DMS114 treated with DMSO at 0.1 percent for 48 hours (cell line): ENCODE measurements around the gene METTL9.
"Not testable (repeated sequence)": the region's sequence is repeated elsewhere in the genome, so short reads cannot be mapped to it uniquely, and the experiment has no call there.

Source experiments
- DNase-seq: peaks from one replicate; lab custom pipeline; 2025; ENCODE audit not compliant: unreplicated experiment; lab: John Stamatoyannopoulos, UW

METTL9 gene

DNA sequence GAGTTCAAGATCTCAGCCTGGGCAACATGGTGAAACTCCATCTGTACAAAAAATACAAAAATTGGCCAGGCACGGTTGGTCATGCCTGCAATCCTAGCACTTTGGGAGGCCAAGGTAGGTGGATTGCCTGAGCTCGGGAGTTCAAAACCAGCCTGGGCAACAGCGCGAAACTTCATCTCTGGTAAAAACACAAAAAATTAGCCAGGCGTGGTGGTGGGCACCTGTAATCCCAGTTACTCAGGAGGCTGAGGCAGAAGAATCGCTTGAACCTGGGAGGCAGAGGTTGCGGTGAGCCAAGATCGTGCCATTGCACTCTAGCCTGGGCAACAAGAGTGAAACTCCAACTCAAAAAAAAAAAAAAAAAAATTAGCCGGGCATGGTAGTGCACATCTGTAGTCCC, 25.9 kb upstream of the METTL9 start:
- not testable (repeated sequence) for DNase-seq

DNA sequence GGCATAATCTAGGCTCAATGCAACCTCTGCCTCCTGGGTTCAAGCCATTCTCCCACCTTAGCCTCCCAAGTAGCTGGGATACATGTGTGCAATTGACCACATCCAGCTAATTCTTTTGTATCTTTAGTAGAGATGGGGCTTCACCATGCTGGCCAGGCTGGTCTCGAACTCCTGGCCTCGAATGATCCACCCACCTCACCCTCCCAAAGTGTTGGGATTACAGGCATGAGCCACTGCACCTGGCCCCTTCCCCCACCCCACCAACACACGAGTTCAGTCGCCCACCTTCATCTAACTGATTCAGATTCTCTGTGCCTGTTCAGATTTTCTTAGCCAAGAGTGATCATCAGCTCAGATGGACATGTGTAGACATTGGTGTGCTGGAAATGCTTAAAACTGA, 25.0 kb upstream of the METTL9 start:
- DNase-seq = no peak

GRCh38 chr16:21576323-21576722, 23.1 kb upstream of the METTL9 start:
- DNase-seq = not testable (repeated sequence)

DNA sequence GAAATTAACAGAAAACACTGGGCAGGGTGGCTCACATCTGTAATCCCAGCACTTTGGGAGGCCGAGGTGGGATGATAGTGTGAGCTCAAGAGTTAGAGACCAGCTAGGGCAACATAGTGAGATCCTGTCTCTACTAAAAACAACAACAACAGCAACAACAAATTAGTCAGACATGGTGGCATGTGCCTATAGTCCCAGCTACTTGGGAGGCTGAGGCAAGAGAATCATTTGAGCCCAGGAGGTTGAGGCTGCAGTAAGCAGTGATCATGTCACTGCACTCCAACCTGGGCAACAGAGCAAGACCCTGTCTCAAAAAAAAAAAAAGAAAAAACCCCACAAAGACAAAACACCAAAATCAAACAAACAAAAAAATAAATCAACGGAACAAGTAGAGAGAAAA, 21.9 kb upstream of the METTL9 start:
- DNase-seq = not testable (repeated sequence)

DNA sequence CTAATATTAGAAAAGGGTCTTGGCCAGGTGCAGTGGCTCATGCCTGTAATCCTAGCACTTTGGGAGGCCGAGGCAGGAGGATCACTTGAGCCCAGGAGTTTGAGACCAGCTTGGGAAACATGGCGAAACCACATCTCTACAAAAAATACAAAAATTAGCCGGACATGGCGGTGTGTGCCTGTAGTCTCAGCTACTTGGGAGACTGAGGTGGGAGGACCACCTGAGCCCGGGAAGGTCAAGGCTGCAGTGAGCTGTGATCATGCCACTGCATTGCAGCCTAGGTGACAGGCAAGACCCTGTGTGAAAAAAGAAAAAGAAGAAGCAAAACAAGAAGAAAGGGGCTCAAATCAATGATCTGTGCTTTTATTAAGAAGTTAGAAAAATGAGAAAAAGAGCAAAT, 21.1 kb upstream of the METTL9 start:
- not testable (repeated sequence) for DNase-seq

GRCh38 chr16:21580131-21580530, 19.2 kb upstream of the METTL9 start:
- not testable (repeated sequence) for DNase-seq

- no peak for DNase-seq
Observed at GRCh38 chr16:21580807-21581206, 18.6 kb upstream of the METTL9 start.

GRCh38 chr16:21584817-21585216, 14.6 kb upstream of the METTL9 start:
- DNase-seq = no peak

DNA sequence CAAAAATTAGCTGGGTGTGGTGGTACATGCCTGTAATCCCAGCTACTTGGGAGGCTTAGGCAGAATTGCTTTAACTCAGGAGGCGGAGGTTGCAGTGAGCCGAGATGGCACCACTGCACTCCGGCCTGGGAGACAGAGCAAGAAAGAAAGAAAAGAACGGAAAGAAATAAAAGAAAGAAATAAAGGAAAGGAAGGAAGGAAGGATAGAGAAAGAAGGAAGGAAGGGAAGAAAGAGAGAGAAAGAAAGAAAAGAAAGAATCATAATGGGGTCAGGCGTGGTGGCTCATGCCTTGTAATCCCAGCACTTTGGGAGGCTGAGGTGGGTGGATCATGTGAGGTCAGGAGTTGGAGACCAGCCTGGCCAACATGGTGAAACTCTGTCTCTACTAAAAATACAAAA, 10.8 kb upstream of the METTL9 start:
- not testable (repeated sequence) for DNase-seq

- no peak for DNase-seq
Observed at GRCh38 chr16:21589551-21589950, 9.8 kb upstream of the METTL9 start.

- no peak for DNase-seq
Observed at GRCh38 chr16:21590287-21590686, 9.1 kb upstream of the METTL9 start.

DNA sequence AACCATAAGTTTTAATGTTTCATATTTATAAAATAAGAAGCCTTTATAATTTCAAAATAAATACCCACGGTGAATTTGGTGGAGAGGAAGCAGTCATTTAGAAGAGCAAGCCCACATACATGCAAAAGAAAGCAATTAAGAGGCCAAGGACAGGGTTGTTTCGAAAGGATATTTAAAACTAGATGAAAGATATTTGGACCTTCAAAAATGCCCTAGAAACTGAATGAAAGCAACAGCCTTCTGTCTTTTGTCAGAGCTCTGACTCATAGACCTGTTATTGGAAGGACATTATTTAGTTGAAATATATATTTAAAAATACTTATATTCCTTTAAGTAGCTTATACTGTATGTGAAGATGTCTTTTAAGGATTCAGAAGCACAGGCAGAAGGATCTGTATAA, 8.6 kb upstream of the METTL9 start:
- DNase-seq = no peak

DNA sequence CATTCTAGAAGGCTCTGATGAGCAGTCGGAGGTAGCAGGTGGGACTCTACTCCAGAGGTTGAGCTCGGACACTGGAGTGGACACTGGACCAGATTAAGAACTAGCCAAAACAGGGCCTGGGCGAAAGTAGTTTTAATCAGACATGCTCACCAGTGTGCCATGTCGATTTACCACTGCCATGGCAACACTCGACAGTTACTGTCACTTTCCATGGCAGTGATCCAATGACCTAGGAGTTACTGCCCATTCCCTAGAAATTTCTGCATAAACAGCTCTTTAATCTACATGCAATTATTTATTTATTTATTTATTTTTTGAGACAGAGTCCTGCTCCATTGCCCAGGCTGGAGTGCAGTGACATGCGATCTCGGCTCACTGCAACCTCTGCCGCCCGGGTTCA, 7.2 kb upstream of the METTL9 start:
- DNase-seq = no peak

DNA sequence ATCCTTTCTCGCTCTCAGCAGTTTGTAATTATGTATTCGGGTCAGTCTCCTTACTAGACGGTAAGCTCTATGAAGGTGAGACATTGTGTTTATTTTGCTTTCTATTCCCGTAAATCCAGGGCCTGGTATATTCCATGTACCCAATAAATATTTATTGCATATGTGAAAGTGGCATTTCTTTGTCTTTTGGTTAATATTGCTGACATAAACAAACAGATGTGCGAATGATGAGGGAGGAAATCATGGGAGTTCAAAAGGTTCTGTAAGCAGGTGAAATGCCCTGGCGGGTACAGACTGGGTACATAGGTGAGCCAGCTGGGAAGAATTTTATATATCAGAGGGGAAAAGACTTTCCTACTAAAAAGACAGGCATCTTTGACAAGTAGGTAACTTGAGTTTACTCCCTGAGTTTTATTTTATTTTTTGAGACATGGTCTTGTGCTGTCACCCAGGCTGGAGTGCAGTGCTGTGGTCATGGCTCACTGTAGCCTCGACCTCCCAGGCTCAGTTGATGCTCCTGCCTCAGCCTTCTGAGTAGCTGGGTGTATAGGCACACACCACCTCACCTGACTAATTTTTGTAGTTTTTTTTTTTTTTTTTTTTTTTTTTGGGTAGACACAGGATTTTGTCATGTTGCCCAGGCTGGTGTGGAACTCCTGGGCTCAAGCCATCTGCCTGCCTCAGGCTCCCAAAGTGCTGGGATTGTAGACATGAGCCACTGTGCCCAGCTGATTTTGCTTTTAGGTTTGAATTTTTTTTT, 5.7 kb upstream of the METTL9 start:
- DNase-seq = no peak

DNA sequence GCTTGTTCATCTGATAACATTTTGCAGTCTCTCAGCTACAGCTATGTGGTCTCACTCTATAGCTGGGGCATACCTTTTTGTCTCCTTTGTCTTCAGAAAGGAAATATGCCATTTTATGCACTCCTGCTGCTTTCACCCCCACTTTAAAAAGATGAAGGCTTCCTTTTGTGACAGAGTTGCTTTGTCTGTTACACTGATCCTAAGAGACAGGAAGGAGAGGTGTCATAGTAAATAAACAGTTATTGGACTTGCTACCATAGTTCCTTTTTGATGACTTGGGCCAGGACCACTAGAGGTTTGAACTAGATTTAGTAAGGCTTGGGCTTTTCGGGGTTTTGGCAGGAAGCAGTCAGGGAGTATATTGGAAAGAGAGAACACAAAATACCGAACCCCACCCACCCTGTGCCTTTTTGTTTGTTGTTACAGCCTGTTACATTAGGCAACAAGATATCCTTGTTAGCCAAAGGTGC, 1.8 kb upstream of the METTL9 start:
- no peak for DNase-seq

DNA sequence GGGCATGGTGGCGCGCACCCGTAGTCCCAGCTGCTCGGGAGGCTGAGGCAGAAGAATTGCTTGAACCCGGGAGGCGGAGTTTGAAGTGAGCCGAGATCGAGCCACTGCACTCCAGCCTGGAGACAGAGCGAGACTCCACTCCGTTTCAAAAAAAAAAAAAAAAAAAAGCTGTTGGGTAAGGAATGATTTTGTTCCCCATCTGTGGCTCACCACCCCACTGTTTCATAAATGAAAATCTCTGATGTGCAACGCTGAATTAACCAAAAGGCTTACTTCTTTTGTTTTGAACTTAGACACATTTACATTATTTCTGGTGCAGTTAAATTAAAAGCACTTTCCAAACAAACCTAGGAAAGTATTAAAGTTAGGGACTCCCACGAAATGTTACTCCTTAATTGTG, 1.2 kb upstream of the METTL9 start:
- no peak for DNase-seq

GRCh38 chr16:21598701-21599121, 666 bp upstream of the METTL9 start:
- DNase-seq = no peak

- no peak for DNase-seq
Observed at GRCh38 chr16:21600031-21600773, 825 bp downstream of the METTL9 start.

- DNase-seq = no peak
Observed at GRCh38 chr16:21602785-21603184, 3.4 kb downstream of the METTL9 start.

GRCh38 chr16:21603928-21604327, 4.6 kb downstream of the METTL9 start:
- no peak for DNase-seq

GRCh38 chr16:21605848-21606247, 6.5 kb downstream of the METTL9 start:
- not testable (repeated sequence) for DNase-seq

DNA sequence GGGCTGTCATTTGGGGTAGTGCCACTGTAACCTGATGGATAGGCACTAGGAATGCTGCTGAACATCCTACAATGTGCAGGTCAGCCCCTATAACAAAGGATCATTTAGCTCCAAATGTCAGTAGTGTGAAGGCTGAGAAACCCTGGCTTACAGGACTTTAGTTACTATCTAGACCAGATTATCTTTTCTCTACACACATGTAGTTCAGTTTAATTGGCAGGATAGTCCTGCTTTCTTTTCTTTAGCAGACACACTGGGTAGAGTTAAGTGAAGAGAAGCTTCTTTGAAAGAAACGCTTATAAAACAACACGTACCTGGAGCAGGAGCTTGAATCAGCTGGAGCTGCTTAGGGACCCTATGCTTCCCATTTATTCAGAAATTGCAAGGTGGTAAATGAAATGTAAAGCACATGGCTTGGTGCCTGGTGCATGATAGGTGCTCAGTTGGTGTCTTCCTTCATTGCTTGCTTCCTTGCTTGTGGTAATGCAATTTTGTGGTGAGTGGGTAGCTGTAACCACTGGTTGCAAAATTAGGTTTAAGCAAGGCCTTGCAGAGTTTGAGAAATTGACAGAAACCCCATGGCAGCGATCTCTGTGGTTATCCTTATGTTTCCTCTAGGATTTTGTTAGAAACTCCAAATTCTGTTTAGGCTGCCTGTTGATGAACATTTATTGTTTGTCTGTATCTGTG, 9.4 kb downstream of the METTL9 start:
- no peak for DNase-seq
